ENCODE results near the gene TP53I11.

DNA sequence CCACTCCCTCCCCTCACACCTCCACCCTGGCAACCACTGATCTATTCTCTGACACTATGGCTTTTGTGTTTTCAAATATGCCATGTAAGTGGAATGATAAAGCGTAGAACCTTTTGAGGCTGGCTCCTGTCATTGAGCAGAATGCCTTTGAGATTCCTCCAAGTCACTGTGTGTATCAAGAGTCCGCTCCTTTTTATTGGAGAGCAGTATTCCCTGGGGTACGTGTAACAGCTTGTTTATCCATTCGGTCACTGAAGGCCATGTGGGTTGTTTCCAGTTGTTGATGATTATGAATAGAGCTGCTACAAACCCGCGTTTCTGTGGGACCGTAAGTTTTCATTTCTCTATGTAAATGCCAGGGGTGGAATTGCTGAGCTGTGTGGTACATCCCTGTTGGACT is 10.3 kb downstream of the TP53I11 start:
- TF ChIP-seq POLR2A (IDR thresholded peaks at IDR 0.05; ENCODE audit: low read length) (no peak), GATA1 (IDR thresholded peaks at IDR 0.05; ENCODE audit: low read depth, low read length) (no peak)
